ENCODE measurements around the gene DENND4C.
"Not testable (repeated sequence)": the region's sequence is repeated elsewhere in the genome, so short reads cannot be mapped to it uniquely, and the experiment has no call there.

Gene DENND4C

DNA sequence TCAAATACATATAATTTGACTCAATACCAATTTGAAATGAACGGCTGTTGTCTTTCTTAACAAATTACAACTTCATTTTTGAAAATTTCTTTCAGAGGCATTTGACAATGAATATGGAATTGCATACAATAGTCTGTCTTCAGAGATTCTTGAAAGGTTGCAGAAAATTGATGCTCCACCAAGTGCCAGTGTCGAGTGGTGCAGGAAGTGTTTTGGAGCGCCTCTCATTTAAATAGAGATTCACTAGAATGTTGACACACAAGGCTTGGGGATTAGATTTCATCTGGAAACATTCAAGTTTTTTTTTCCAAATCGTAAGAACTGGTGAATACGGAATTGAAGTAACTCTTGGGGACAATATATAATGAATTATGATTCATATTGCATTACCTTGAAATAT is 141.4 kb downstream of the DENND4C start:
- DNase-seq = no peak

DNA sequence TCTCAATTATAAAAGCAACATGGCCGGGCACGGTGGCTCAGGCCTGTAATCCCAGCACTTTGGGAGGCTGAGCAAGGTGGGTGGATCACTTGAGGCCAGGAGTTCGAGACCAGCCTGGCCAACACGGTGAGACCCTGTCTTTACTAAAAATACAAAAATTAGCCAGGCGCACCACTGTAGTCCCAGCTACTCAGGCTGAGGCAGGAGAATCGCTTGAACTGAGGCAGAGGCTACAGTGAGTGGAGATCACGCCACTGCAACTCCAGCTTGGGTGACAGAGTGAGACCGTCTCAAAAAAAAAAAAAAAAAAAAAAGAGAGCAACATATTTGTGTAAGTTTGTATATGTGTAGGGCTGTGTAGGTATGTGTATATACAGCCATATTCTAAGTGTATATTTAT is 142.1 kb downstream of the DENND4C start:
- no peak for DNase-seq

DNA sequence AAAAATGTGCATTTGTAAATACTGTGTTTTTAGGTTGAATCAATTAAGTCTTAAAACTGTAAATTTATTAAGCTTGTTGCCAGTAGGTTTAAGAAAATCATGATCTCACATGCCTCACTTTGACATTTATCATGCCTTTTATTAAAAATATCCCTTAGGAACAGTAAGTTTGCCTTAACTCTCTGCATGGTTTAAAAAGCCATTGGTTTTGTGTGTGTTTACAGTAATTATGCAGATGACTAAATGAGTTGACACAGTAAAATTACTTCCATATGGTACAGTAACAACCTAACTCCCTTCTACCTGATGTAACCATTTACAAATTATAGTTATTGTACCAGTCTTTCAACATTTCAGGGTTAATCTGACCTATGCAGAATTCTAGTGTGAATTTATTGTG is 143.0 kb downstream of the DENND4C start:
- no peak for DNase-seq

- no peak for DNase-seq
Observed at GRCh38 chr9:19375538-19375937, 145.0 kb downstream of the DENND4C start.

DNA sequence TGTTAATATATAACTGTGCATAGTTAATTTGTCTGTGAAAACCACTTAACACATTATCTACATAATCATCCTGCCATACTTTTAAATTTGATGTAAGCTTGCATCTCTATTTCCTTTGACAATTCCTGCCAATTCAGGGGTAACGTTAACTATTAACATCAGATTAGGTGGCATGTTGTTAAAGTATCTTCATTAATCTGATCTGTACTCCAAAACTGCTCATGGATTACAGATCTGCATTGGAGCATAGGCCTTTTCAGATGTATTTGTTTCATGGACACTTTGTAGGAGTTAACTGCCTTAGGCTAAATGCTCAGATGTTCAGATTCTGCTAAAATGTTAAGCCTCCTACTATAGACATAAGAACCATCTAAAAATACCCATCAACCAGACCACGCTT is 146.4 kb downstream of the DENND4C start:
- DNase-seq = no peak

DNA sequence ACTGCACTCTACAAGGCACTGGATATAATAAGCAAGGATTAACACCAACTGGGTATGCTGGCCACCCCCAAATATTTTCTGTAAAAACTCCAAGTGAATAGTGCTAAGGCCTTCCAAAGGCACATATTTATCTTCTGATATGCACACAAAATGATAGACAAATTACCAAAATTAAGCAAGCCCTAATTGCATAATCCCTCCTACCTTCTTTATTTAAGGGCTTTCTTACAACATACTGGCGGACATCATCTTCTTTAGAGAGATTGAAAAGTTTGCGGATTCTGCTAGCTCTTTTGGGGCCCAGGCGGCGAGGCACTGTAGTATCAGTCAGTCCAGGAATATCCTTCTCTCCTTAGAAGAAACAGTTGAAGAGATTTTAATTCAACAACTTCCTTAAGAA is 147.7 kb downstream of the DENND4C start:
- no peak for DNase-seq

DNA sequence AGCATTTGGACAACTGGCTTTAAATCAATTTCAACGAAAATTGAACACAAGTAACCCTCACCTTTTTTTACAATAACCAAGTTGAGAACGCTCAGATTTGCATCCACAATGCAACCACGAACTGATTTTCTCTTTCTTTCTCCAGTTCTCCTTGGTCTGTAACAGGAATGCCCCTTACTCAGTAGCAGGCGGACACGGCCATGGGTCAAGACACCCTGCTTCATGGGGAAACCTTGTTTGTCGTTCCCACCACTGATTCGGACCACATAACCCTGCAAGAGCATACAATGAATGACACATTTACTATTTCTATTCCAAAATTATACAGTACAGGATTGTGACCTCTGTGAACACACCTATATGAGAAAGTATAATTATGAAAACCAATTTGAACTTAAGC is 148.2 kb downstream of the DENND4C start:
- no peak for DNase-seq

GRCh38 chr9:19379283-19379682 is 148.8 kb downstream of the DENND4C start:
- peak in 1 of 51 donors; percentile 14 for DNase-seq

DNA sequence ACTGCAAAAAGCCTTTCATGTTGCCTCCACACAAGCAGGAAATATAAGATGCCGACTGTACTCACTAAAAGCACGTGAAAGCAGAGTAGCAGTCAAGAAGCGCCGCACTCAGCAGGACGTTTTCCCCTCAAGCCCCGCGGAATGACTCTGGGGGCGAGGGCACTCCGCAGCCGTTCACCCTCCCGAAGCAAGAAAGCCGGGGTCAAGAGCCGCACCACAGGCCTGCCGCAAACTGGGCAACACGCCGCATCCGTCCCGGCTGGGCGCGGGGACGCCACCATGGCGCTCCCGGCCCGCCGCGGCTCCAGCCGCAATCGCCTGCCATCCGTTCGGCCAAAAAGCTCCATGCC is 149.2 kb downstream of the DENND4C start:
- peak in 19 of 51 donors; percentile 11 to 74 (median 53) for DNase-seq

DNA sequence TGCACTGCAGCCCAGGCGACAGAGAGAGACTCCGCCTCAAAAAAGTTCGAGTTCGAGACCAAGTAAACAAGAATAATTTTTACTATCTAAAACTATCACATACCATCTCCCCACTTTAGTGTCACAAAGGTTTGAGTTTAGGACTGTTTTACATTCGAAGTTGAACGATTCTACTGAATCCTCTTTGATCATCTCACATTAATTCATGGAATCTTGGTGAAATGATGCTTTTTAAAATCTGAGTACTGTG is 150.3 kb downstream of the DENND4C start:
- no peak for DNase-seq

DNA sequence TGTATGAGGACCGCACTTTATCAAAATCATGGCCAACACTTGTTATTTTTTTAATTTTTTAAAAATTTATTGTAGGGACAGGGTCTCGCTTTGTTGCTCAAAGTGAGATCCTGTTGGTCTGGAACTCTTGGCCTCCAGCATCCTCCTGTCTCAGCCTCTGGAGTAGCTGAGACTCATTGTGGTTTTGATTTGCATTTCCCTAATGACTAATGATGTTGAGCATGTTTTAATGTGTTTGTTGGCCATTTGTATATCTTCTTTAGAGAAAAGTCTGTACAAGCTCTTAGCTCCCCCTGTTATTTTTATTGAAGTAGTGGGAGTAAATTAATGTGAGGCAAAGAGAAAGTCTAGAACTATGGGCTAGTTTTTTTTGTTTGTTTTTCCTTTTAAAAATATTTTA is 151.2 kb downstream of the DENND4C start:
- no peak for DNase-seq

DNA sequence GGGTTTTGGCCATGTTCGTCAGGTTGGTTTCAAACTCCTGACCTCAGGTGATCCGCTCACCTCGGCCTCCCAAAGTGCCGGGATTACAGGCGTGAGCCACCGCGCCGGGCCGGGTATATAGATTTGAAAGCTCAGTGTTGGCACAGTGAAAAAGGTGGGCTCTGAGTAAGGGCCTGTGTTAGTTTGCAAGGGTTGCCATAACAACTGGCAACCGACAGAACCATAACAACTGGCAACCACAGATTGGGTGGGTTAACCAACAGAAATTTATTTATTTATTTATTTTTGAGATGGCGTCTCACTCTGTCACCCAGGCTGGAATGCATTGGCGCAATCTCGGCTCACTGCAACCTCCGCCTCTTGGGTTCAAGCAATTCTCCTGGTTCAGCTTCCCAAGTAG is 154.7 kb downstream of the DENND4C start:
- not testable (repeated sequence) for DNase-seq

- no peak for DNase-seq
Observed at GRCh38 chr9:19385786-19386501, 155.5 kb downstream of the DENND4C start.

DNA sequence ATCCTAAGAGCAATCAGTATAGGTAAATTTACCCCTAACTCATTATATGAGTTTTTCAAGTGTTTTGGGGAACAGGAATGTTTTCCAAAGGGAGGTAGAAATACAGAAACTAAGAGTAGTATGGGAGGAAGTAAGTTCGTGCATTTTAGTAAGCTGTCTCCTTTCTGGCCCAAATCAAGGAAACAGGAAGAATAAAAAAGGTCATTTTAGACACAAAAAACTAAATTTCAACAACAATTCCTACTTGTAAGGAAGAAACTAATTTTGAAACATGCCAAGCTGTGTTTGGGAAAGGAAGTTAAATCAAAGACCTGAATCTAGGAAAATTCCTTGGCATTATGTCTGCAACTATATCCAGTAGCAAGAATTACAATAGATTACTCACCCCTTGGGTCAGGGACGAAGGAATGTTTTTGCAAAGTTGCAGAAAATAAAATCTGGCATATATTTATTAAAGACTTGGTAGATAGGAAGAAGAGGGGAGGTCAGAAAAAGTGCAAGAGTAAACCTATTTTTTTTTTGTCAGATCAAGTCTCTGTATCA is 156.1 kb downstream of the DENND4C start:
- DNase-seq = no peak

- DNase-seq = no peak
Observed at GRCh38 chr9:19387317-19387716, 156.8 kb downstream of the DENND4C start.

DNA sequence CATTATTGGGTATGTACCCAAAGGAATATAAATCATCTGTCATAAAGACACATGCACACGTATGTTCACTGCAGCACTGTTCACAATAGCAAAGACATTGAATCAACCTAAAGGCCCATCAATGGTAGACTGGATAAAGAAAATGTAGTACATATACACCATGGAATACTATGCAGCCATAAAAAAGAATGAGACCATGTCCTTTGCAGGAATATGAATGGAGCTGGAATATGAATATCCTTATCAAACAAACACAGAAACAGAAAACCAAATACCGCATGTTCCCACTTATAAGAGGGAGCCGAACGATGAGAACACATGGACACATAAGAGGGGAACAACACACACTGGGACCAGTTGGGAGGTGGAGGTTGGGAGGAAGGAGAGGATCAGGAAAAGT is 159.0 kb downstream of the DENND4C start:
- not testable (repeated sequence) for DNase-seq

DNA sequence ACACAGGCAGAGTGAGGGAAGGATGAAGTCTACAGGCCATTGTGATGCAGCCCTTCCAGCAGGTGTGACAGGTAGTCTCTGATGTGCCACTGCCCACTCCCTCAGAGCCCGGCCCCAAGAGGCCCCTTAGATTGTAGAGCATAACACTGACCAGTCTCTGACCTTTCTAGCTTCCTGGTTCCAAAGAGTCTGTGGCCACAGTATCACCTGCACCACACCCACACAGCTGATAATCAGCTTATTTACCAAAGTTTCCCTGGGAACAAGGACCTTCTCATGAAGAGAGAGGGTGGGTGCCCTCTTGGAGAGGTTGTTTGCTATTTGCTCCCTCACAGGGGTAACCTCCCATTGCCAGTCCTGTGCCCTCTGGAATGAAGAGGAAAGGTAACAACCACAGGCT is 167.4 kb downstream of the DENND4C start:
- DNase-seq = no peak

DNA sequence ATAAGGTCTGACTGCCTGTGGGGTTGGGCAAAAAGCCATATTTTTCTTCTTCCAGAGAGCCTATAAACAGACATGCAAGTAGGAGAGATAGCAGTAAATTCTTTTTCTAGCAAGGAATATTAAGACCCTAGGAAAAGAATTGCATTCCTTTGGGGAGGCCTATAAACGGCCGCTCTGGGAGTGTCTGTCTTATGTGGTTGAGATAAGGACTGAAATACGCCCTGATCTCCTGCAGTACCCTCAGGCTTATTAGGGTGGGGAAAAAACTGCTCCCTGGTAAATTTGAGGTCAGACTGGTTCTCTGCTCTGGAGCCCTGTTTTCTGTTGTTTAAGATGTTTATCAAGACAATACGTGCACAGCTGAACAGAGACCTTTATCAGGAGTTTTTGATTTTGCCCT is 172.7 kb downstream of the DENND4C start:
- not testable (repeated sequence) for DNase-seq

GRCh38 chr9:19404283-19405075 is 174.0 kb downstream of the DENND4C start:
- DNase-seq = no peak

GRCh38 chr9:19405771-19406170 is 175.3 kb downstream of the DENND4C start:
- DNase-seq = no peak

- DNase-seq = peak in 18 of 51 donors; percentile 16 to 59 (median 42)
Observed at GRCh38 chr9:19408316-19408692, 177.8 kb downstream of the DENND4C start.

DNA sequence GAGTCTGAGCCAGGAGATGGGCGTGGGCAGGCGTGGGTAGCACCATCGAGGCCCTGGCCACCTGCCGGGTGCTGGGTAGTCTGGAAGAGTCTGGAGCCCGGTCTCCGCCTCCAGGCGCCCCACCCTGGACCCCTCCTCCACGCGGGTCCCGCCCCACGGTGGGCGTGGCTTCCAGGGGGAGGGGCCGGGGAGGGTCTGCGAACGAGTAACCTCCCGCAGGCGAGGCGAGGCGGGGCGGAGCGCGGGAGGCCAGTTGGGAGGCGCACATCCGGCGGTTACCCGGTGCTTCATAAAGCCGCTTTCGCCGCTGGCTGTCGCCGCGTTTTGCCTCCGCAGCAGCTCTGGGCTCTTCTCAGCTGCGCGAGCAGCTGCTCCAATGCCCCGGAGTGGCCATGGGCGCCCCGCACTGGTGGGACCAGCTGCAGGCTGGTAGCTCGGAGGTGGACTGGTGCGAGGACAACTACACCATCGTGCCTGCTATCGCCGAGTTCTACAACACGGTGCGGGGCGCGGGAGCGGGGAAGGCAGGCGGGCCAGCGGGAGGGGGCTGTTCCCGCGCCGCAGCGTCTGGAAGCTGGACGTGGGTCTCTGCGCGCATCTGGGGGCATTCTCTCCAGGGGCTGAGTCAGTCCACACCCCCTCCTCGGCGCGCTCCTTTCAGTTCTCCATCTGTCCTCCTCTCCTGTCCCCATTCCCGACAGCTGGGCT is 178.4 kb downstream of the DENND4C start, which contains the start of gene ACER2:
Gene ACER2, plus strand, starts transcription at position 317 of the 708 bp plus-strand sequence. Its CDS starts 76 bp downstream, at position 393.
- peak in 50 of 51 donors; percentile 52 to 95 (median 84) for DNase-seq
